Osteoblast (primary cell): Measurements from ENCODE around the gene MORN4. TPM values are rescaled to one million over a fixed set of nuclear protein-coding genes. Genes with fewer than 3 reads are reported as not detected.

Experiments used
- DNase-seq: peaks from one replicate; pipeline ENCODE4 v3.0.0; 2011; ENCODE audit warnings: low spot score, mixed read lengths; ENCODE audit not compliant: insufficient read length; ENCODE audit errors: missing footprints
- H2AFZ ChIP-seq: 2 replicates; pipeline ENCODE4 v1.6.0; 2011; ENCODE audit warnings: mild to moderate bottlenecking, low read length
- H3K27ac ChIP-seq: 2 replicates; pipeline ENCODE4 v1.5.1; 2011; ENCODE audit warnings: mild to moderate bottlenecking, low read depth, low read length, moderate library complexity
- H3K27me3 ChIP-seq: 2 replicates; pipeline ENCODE4 v1.6.0; 2012; ENCODE audit warnings: mild to moderate bottlenecking, control low read depth, inconsistent platforms, low read length, moderate library complexity; ENCODE audit not compliant: insufficient read depth
- H3K36me3 ChIP-seq: 2 replicates; pipeline ENCODE4 v1.5.1; 2011; ENCODE audit warnings: mild to moderate bottlenecking, low read length, control low read depth, moderate library complexity; ENCODE audit not compliant: insufficient read depth
- H3K4me1 ChIP-seq: 2 replicates; pipeline ENCODE4 v1.5.1; 2011; ENCODE audit warnings: mild to moderate bottlenecking, low read length, control low read depth, moderate library complexity; ENCODE audit not compliant: insufficient read depth
- H3K4me2 ChIP-seq: 2 replicates; pipeline ENCODE4 v1.6.0; 2011; ENCODE audit warnings: mild to moderate bottlenecking, low read length; ENCODE audit not compliant: insufficient read depth
- H3K4me3 ChIP-seq: fragments of 200-600 bp; sonication (generic); 3 replicates; pipeline ENCODE4 v1.5.1; 2012; ENCODE audit warnings: mild to moderate bottlenecking, low read length, inconsistent platforms; ENCODE audit not compliant: insufficient read depth
- H3K79me2 ChIP-seq: 2 replicates; pipeline ENCODE4 v1.6.0; 2012; ENCODE audit warnings: mild to moderate bottlenecking, low read length, control low read depth, inconsistent platforms; ENCODE audit not compliant: insufficient read depth
- H3K9me3 ChIP-seq: 2 replicates; pipeline ENCODE4 v1.5.1; 2011; ENCODE audit warnings: low read depth, low read length, control low read depth
- H4K20me1 ChIP-seq: 2 replicates; pipeline ENCODE4 v1.6.0; 2012; ENCODE audit warnings: mild to moderate bottlenecking, low read length, control low read depth; ENCODE audit not compliant: insufficient read depth
- CTCF ChIP-seq: IDR thresholded peaks from 2 replicates; pipeline ENCODE4 v1.5.1; 2011; ENCODE audit warnings: mild to moderate bottlenecking, low read depth, low read length, moderate library complexity; ENCODE audit errors: extremely low read depth
- total RNA-seq: library from RNA; depleted of rRNA; stranded (reverse); fragments of >200 nt; gene quantifications from 2 replicates; pipeline ENCODE4 v1.2.3, GENCODE V29; 2012

Gene MORN4
- total RNA-seq, 1 donor = 4.0 TPM

GRCh38 chr10:97666992-97667391 lies 33.7 kb upstream of the MORN4 start:
- no peak for TF ChIP-seq CTCF
- H2AFZ ChIP-seq = no peak overlapping the region
- no peak overlapping the region for H3K4me3 ChIP-seq
- H3K4me2 ChIP-seq = no peak overlapping the region
- no peaks in the 10 kb centered on the region for H3K79me2 ChIP-seq
- no peak for DNase-seq
- H4K20me1 ChIP-seq = no peaks in the 10 kb centered on the region
- no peaks in the 10 kb centered on the region for H3K9me3 ChIP-seq
- H3K36me3 ChIP-seq = peaks cover 72% of the 10 kb centered on the region
- H3K27ac ChIP-seq = no peak overlapping the region
- H3K27me3 ChIP-seq = no peaks in the 10 kb centered on the region
- H3K4me1 ChIP-seq = no peaks in the 10 kb centered on the region

- H3K36me3 ChIP-seq = peaks cover 61% of the 10 kb centered on the region
- H3K4me3 ChIP-seq = no peak overlapping the region
- H4K20me1 ChIP-seq = no peaks in the 10 kb centered on the region
- H3K4me1 ChIP-seq = peaks cover 4% of the 10 kb centered on the region
- no peaks in the 10 kb centered on the region for H3K9me3 ChIP-seq
- no peak overlapping the region for H3K27ac ChIP-seq
- peaks cover 4% of the 10 kb centered on the region for H3K79me2 ChIP-seq
- no peak overlapping the region for H2AFZ ChIP-seq
- no peak for TF ChIP-seq CTCF
- no peaks in the 10 kb centered on the region for H3K27me3 ChIP-seq
- no peak for DNase-seq
- no peak overlapping the region for H3K4me2 ChIP-seq
Observed at GRCh38 chr10:97664282-97664850, 31.1 kb upstream of the MORN4 start.

- no peak for DNase-seq
- H4K20me1 ChIP-seq = no peaks in the 10 kb centered on the region
- TF ChIP-seq CTCF = no peak
- peaks cover 65% of the 10 kb centered on the region for H3K36me3 ChIP-seq
- no peak overlapping the region for H3K4me3 ChIP-seq
- H3K27me3 ChIP-seq = no peaks in the 10 kb centered on the region
- no peaks in the 10 kb centered on the region for H3K9me3 ChIP-seq
- peaks cover 4% of the 10 kb centered on the region for H3K4me1 ChIP-seq
- H3K27ac ChIP-seq = no peak overlapping the region
- H3K79me2 ChIP-seq = peaks cover 13% of the 10 kb centered on the region
- no peak overlapping the region for H3K4me2 ChIP-seq
- no peak overlapping the region for H2AFZ ChIP-seq
Observed at GRCh38 chr10:97659589-97659988, 26.3 kb upstream of the MORN4 start.

GRCh38 chr10:97656777-97657176 lies 23.5 kb upstream of the MORN4 start:
- no peaks in the 10 kb centered on the region for H4K20me1 ChIP-seq
- H3K27ac ChIP-seq = no peak overlapping the region
- peaks cover 72% of the 10 kb centered on the region for H3K36me3 ChIP-seq
- peaks cover 31% of the 10 kb centered on the region for H3K79me2 ChIP-seq
- no peak overlapping the region for H3K4me2 ChIP-seq
- no peak for DNase-seq
- no peak overlapping the region for H3K4me3 ChIP-seq
- no peaks in the 10 kb centered on the region for H3K27me3 ChIP-seq
- TF ChIP-seq CTCF = no peak
- H3K4me1 ChIP-seq = peaks cover 4% of the 10 kb centered on the region
- no peak overlapping the region for H2AFZ ChIP-seq
- no peaks in the 10 kb centered on the region for H3K9me3 ChIP-seq
